Stomach (tissue), 4 donors: ENCODE measurements around the gene PHACTR3.

Experiments used
- EP300 ChIP-seq: sonication (generic); formaldehyde crosslinking; IDR thresholded peaks from one replicate; pipeline ENCODE4 v1.6.1; 2017; ENCODE audit warnings: antibody characterized with exemption
- POLR2A ChIP-seq, 4 donors: fragments of 450-650 bp; IDR thresholded peaks; one replicate each; pipeline ENCODE4 v1.6.1; 2016; ENCODE audit warnings: antibody characterized with exemption in 4 of 4, control low read depth in 2 of 4, mild to moderate bottlenecking in 1 of 4, moderate library complexity in 1 of 4
- POLR2AphosphoS5 ChIP-seq, 3 donors: sonication (generic); formaldehyde crosslinking; IDR thresholded peaks; one replicate each; pipeline ENCODE4 v1.6.1; 2016; ENCODE audit warnings: antibody characterized with exemption in 3 of 3
- TF ChIP-seq, protein P1 (sequence below), 7 experiments: fragments of 450-650 bp in 4 of 7; fragments of 200-600 bp in 3 of 7; sonication (generic) in 3 of 7; IDR thresholded peaks; one replicate each; pipeline ENCODE4 v1.5.1; 2016 to 2019; ENCODE audit warnings: antibody characterized with exemption in 7 of 7, control low read depth in 2 of 7, mild to moderate bottlenecking in 1 of 7

- TF ChIP-seq, protein P1, sequence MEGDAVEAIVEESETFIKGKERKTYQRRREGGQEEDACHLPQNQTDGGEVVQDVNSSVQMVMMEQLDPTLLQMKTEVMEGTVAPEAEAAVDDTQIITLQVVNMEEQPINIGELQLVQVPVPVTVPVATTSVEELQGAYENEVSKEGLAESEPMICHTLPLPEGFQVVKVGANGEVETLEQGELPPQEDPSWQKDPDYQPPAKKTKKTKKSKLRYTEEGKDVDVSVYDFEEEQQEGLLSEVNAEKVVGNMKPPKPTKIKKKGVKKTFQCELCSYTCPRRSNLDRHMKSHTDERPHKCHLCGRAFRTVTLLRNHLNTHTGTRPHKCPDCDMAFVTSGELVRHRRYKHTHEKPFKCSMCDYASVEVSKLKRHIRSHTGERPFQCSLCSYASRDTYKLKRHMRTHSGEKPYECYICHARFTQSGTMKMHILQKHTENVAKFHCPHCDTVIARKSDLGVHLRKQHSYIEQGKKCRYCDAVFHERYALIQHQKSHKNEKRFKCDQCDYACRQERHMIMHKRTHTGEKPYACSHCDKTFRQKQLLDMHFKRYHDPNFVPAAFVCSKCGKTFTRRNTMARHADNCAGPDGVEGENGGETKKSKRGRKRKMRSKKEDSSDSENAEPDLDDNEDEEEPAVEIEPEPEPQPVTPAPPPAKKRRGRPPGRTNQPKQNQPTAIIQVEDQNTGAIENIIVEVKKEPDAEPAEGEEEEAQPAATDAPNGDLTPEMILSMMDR (IDR thresholded peaks at IDR 0.05), result no peak
- TF ChIP-seq POLR2A (IDR thresholded peaks at IDR 0.05) (no peak), POLR2AphosphoS5 (IDR thresholded peaks at IDR 0.05) (no peak), EP300 (no peak)
These were observed 171.8 kb downstream of the PHACTR3 start for GRCh38 chr20:59776059-59776603.
